CD4-positive, CD25-positive, alpha-beta regulatory T cell (primary cell): ENCODE measurements around the gene ROBO2. TPM values are rescaled to one million over a fixed set of nuclear protein-coding genes. Genes with fewer than 3 reads are reported as not detected.

Experiments
- ATAC-seq, 2 donors: fragments of 150-1000 bp; cut with Tn5 transposase; one replicate each; pipeline ENCODE4 v1.10.0; 2021; ENCODE audit warnings: low read depth in 2 of 2, moderate number of reproducible peaks in 2 of 2, moderate library complexity in 1 of 2
- DNase-seq, 3 donors: peaks; one replicate each; pipeline versions ENCODE4 v3.0.0 to v3.0.0-alpha.2; 2012 to 2022; ENCODE audit warnings: mixed read lengths in 1 of 3
- H3K27ac ChIP-seq: one replicate; pipeline ENCODE4 v1.7.0; 2013; ENCODE audit warnings: mild to moderate bottlenecking, low read length; ENCODE audit not compliant: insufficient read depth, poor library complexity, severe bottlenecking
- H3K27me3 ChIP-seq: one replicate; pipeline ENCODE4 v1.7.0; 2013; ENCODE audit warnings: low read length; ENCODE audit not compliant: control insufficient read depth, insufficient read depth
- H3K36me3 ChIP-seq: one replicate; pipeline ENCODE4 v1.7.0; 2013; ENCODE audit warnings: mild to moderate bottlenecking, low read length, moderate library complexity; ENCODE audit not compliant: control insufficient read depth, insufficient read depth
- H3K4me1 ChIP-seq: 2 replicates; pipeline ENCODE4 v1.7.0; 2013; ENCODE audit warnings: mild to moderate bottlenecking, low read length; ENCODE audit not compliant: insufficient read depth, control insufficient read depth, poor library complexity, severe bottlenecking
- H3K4me3 ChIP-seq: one replicate; pipeline ENCODE4 v1.7.0; 2013; ENCODE audit warnings: low read depth, mild to moderate bottlenecking, low read length, moderate library complexity
- H3K9me3 ChIP-seq, 2 experiments: 1 replicate in 1 of 2; 2 replicates in 1 of 2; pipeline ENCODE4 v1.7.0; 2013; ENCODE audit warnings: low read length in 2 of 2, mild to moderate bottlenecking in 1 of 2, moderate library complexity in 1 of 2; ENCODE audit not compliant: control insufficient read depth in 2 of 2
- H3K27ac Mint-ChIP-seq, 3 donors: one replicate each; pipeline ENCODE4 v1.8.0; 2020 to 2022; ENCODE audit warnings: mild to moderate bottlenecking in 3 of 3, mixed read lengths in 3 of 3, moderate library complexity in 2 of 3
- H3K27me3 Mint-ChIP-seq: one replicate; pipeline ENCODE4 v1.8.0; 2022; ENCODE audit warnings: mild to moderate bottlenecking, mixed read lengths
- H3K36me3 Mint-ChIP-seq: one replicate; pipeline ENCODE4 v1.8.0; 2020; ENCODE audit warnings: mixed read lengths
- H3K4me1 Mint-ChIP-seq, 4 donors: one replicate each; pipeline ENCODE4 v1.8.0; 2020 to 2022; ENCODE audit warnings: mixed read lengths in 4 of 4, mild to moderate bottlenecking in 1 of 4
- H3K4me3 Mint-ChIP-seq, 4 donors: one replicate each; pipeline ENCODE4 v1.8.0; 2020 to 2022; ENCODE audit warnings: mild to moderate bottlenecking in 4 of 4, mixed read lengths in 4 of 4, moderate library complexity in 3 of 4
- H3K9me3 Mint-ChIP-seq, 7 donors: one replicate each; pipeline ENCODE4 v1.8.0; 2020 to 2022; ENCODE audit warnings: mixed read lengths in 7 of 7, mild to moderate bottlenecking in 3 of 7, moderate library complexity in 2 of 7
- polyA plus RNA-seq, 4 donors: library from polyadenylated mRNA; unstranded; fragments of 300-500 nt; fragmentation: Illumina TruSeq; gene quantifications; one replicate each; pipeline ENCODE4 v1.2.3, GENCODE V29; 2021
- total RNA-seq: library from RNA; stranded (reverse); gene quantifications from one replicate; pipeline ENCODE4 v1.2.3, GENCODE V29; 2022

Gene ROBO2
- total and polyA plus RNA-seq, 5 donors from 2014 or later = not detected

- no peaks in the 10 kb centered on the region for H3K4me1 Mint-ChIP-seq
- Histone ChIP-seq H3K27me3 (no peaks in the 10 kb centered on the region), H3K9me3 (peaks cover 0 to 8% of the 10 kb centered on the region in 2 experiments), H3K27ac (no peak overlapping the region), H3K4me1 (no peaks in the 10 kb centered on the region), H3K4me3 (no peak overlapping the region), H3K36me3 (no peaks in the 10 kb centered on the region)
- H3K36me3 Mint-ChIP-seq = no peaks in the 10 kb centered on the region
- no peak for DNase-seq
- ATAC-seq = no peak
- no peaks in the 10 kb centered on the region for H3K27me3 Mint-ChIP-seq
- H3K4me3 Mint-ChIP-seq = no peak overlapping the region
- peaks cover 0 to 31% (median 7%) of the 10 kb centered on the region in 7 donors for H3K9me3 Mint-ChIP-seq
- no peak overlapping the region for H3K27ac Mint-ChIP-seq
Observed at GRCh38 chr3:77601823-77602415, 562.0 kb downstream of the ROBO2 start.

DNA sequence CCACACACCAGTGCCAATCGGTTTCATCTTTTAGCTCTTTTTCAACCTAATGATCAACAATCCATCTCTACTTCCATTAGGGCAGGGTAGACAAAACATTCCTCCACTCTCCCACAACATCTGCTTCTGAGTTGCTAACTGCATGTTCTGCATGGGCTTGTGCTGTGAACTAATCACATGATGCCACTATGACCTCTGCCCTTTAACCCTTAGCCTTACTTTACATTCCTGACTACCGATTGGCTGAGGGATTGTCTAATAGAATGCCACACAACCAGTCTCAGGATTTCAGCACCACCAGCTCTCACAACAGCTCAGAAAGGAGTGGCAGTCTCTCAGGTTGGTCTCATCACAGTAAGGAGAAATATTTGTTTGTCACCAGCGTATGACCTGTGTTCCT is 562.8 kb downstream of the ROBO2 start:
- no peak overlapping the region for H3K27ac Mint-ChIP-seq
- DNase-seq (no peak), ATAC-seq (no peak)
- H3K4me3 Mint-ChIP-seq = no peak overlapping the region
- no peaks in the 10 kb centered on the region for H3K27me3 Mint-ChIP-seq
- Histone ChIP-seq H3K9me3 (peaks cover 0 to 6% of the 10 kb centered on the region in 2 experiments), H3K36me3 (no peaks in the 10 kb centered on the region), H3K27ac (no peak overlapping the region), H3K27me3 (no peaks in the 10 kb centered on the region), H3K4me3 (no peak overlapping the region), H3K4me1 (no peaks in the 10 kb centered on the region)
- H3K4me1 Mint-ChIP-seq = no peaks in the 10 kb centered on the region
- no peaks in the 10 kb centered on the region for H3K36me3 Mint-ChIP-seq
- peaks cover 0 to 27% (median 5%) of the 10 kb centered on the region in 7 donors for H3K9me3 Mint-ChIP-seq

GRCh38 chr3:77605308-77605707 is 565.4 kb downstream of the ROBO2 start:
- H3K4me3 ChIP-seq = no peak overlapping the region
- no peak overlapping the region for H3K27ac ChIP-seq
- no peak for ATAC-seq
- H3K27me3 ChIP-seq = no peaks in the 10 kb centered on the region
- H3K9me3 ChIP-seq = peaks cover 1 to 3% of the 10 kb centered on the region in 2 experiments
- H3K36me3 Mint-ChIP-seq = no peaks in the 10 kb centered on the region
- H3K36me3 ChIP-seq = no peaks in the 10 kb centered on the region
- H3K27me3 Mint-ChIP-seq = no peaks in the 10 kb centered on the region
- H3K4me3 Mint-ChIP-seq = no peak overlapping the region
- H3K4me1 ChIP-seq = no peaks in the 10 kb centered on the region
- no peak overlapping the region for H3K27ac Mint-ChIP-seq
- peaks cover 0 to 29% (median 3%) of the 10 kb centered on the region in 7 donors for H3K9me3 Mint-ChIP-seq
- no peak for DNase-seq
- H3K4me1 Mint-ChIP-seq = no peaks in the 10 kb centered on the region

GRCh38 chr3:77605865-77606264 is 566.0 kb downstream of the ROBO2 start:
- H3K36me3 Mint-ChIP-seq = no peaks in the 10 kb centered on the region
- H3K27ac Mint-ChIP-seq = no peak overlapping the region
- Histone ChIP-seq H3K4me3 (no peak overlapping the region), H3K27me3 (no peaks in the 10 kb centered on the region), H3K9me3 (peaks cover 1 to 3% of the 10 kb centered on the region in 2 experiments), H3K36me3 (no peaks in the 10 kb centered on the region), H3K27ac (no peak overlapping the region), H3K4me1 (no peaks in the 10 kb centered on the region)
- peaks cover 0 to 34% (median 4%) of the 10 kb centered on the region in 7 donors for H3K9me3 Mint-ChIP-seq
- H3K4me3 Mint-ChIP-seq = no peak overlapping the region
- H3K27me3 Mint-ChIP-seq = no peaks in the 10 kb centered on the region
- ATAC-seq = no peak
- H3K4me1 Mint-ChIP-seq = no peaks in the 10 kb centered on the region
- DNase-seq = no peak

DNA sequence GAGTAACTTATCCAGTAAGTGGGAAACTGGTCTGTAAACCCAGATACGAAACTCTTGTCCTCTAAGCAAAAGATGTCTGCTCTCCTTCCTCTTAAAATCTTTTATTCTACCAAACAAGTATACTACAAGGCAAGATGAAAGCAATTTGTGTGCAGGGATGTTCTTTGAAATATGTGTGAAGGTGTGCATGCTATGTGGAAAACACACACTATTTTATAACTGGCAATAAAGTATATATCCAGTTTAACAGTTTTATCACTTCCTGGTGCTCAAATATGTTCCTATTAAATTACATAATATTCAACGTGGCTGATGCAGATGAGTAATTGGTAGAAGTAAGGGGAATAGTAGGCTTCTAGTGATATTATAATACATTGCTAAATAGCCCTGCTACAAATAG is 566.5 kb downstream of the ROBO2 start:
- Histone ChIP-seq H3K36me3 (no peaks in the 10 kb centered on the region), H3K4me1 (no peaks in the 10 kb centered on the region), H3K9me3 (peaks cover 1 to 3% of the 10 kb centered on the region in 2 experiments), H3K27me3 (no peaks in the 10 kb centered on the region), H3K4me3 (no peak overlapping the region), H3K27ac (no peak overlapping the region)
- Mint-ChIP-seq H3K4me1 (no peaks in the 10 kb centered on the region), H3K27ac (no peak overlapping the region), H3K9me3 (peaks cover 0 to 35% (median 4%) of the 10 kb centered on the region in 7 donors), H3K4me3 (no peak overlapping the region), H3K27me3 (no peaks in the 10 kb centered on the region), H3K36me3 (no peaks in the 10 kb centered on the region)
- DNase-seq = no peak
- no peak for ATAC-seq

- no peaks in the 10 kb centered on the region for H3K36me3 ChIP-seq
- Mint-ChIP-seq H3K36me3 (no peaks in the 10 kb centered on the region), H3K4me3 (no peak overlapping the region), H3K27me3 (no peaks in the 10 kb centered on the region), H3K4me1 (no peaks in the 10 kb centered on the region), H3K27ac (no peak overlapping the region), H3K9me3 (peaks cover 0 to 19% (median 7%) of the 10 kb centered on the region in 7 donors)
- H3K4me1 ChIP-seq = no peaks in the 10 kb centered on the region
- no peak for ATAC-seq
- peaks cover 2 to 6% of the 10 kb centered on the region in 2 experiments for H3K9me3 ChIP-seq
- H3K4me3 ChIP-seq = no peak overlapping the region
- H3K27me3 ChIP-seq = no peaks in the 10 kb centered on the region
- DNase-seq = no peak
- H3K27ac ChIP-seq = no peak overlapping the region
Observed at GRCh38 chr3:77618686-77619085, 578.8 kb downstream of the ROBO2 start.

DNA sequence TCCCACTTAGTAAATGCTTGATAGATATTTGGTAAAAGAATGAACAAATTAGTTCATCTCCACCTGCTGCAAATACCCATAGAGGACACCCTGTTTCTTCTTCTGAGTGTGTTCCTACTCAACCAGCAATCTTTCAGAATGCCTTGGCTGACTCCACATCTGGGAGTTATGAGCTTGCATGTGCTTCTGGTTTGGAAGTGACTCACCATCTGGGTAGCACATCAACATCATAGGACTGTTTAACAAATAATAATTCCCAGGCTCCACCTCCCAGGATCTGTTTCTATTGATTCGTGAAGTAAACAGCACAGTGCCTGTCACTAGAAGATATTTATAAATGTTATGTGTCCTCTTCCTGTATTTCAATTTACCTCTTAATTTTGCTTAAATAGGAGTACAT is 580.1 kb downstream of the ROBO2 start:
- Mint-ChIP-seq H3K36me3 (no peaks in the 10 kb centered on the region), H3K4me3 (no peak overlapping the region), H3K9me3 (peaks cover 0 to 19% (median 8%) of the 10 kb centered on the region in 7 donors), H3K4me1 (no peaks in the 10 kb centered on the region), H3K27me3 (no peaks in the 10 kb centered on the region), H3K27ac (no peak overlapping the region)
- Histone ChIP-seq H3K36me3 (no peaks in the 10 kb centered on the region), H3K27ac (no peak overlapping the region), H3K9me3 (peaks cover 2 to 6% of the 10 kb centered on the region in 2 experiments), H3K27me3 (no peaks in the 10 kb centered on the region), H3K4me1 (no peaks in the 10 kb centered on the region), H3K4me3 (no peak overlapping the region)
- no peak for ATAC-seq
- DNase-seq = no peak

DNA sequence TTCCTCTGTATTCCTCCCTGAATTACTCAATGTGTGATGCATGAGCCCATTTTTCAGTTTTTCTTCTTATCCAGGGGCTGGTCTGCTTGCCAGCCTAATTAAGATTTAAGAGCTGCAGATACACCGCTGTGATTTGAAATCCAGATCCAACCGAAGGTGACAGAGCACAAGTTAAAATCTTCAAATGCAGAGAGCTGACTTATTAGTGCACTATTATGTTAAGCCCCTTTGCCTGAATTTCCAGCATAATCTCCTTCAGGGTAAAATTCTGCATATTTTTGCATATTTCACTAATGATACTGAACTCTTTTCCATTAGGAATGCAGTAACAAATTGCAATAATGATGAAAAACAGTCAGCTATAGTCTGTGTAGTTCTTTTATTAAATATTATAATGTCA is 583.6 kb downstream of the ROBO2 start:
- no peaks in the 10 kb centered on the region for H3K27me3 Mint-ChIP-seq

More for the DNA sequence above, 583.6 kb downstream of the ROBO2 start:
- Mint-ChIP-seq H3K4me1 (no peaks in the 10 kb centered on the region), H3K27ac (no peak overlapping the region), H3K9me3 (peaks cover 0 to 11% (median 8%) of the 10 kb centered on the region in 7 donors), H3K36me3 (no peaks in the 10 kb centered on the region), H3K4me3 (no peak overlapping the region)
- DNase-seq = no peak
- Histone ChIP-seq H3K4me1 (no peaks in the 10 kb centered on the region), H3K36me3 (no peaks in the 10 kb centered on the region), H3K27ac (no peak overlapping the region), H3K27me3 (no peaks in the 10 kb centered on the region), H3K9me3 (peaks cover 2 to 6% of the 10 kb centered on the region in 2 experiments), H3K4me3 (no peak overlapping the region)
- ATAC-seq = no peak
